NCI-H128 (cell line): Measurements from ENCODE around the gene ACBD6.

Experiments
- DNase-seq: peaks from one replicate; lab custom pipeline; 2025; ENCODE audit not compliant: unreplicated experiment; lab: John Stamatoyannopoulos, UW

Gene ACBD6

GRCh38 chr1:180299479-180300221, 202.7 kb downstream of the ACBD6 start:
- DNase-seq = no peak

GRCh38 chr1:180295999-180296398, 206.4 kb downstream of the ACBD6 start:
- no peak for DNase-seq

- no peak for DNase-seq
Observed at GRCh38 chr1:180294711-180295110, 207.7 kb downstream of the ACBD6 start.

- DNase-seq = no peak
Observed at GRCh38 chr1:180291004-180291403, 211.4 kb downstream of the ACBD6 start.

- no peak for DNase-seq
Observed at GRCh38 chr1:180290265-180291001, 211.9 kb downstream of the ACBD6 start.

GRCh38 chr1:180288940-180289339, 213.4 kb downstream of the ACBD6 start:
- DNase-seq = no peak

- DNase-seq = no peak
Observed at GRCh38 chr1:180287988-180288705, 214.2 kb downstream of the ACBD6 start.

GRCh38 chr1:180286417-180286816, 216.0 kb downstream of the ACBD6 start:
- DNase-seq = no peak

- no peak for DNase-seq
Observed at GRCh38 chr1:180283098-180283497, 219.3 kb downstream of the ACBD6 start.

GRCh38 chr1:180282401-180283044, 219.9 kb downstream of the ACBD6 start:
- DNase-seq = no peak

GRCh38 chr1:180281490-180281889, 220.9 kb downstream of the ACBD6 start:
- DNase-seq = no peak

GRCh38 chr1:180280617-180281016, 221.8 kb downstream of the ACBD6 start:
- DNase-seq = no peak

- DNase-seq = no peak
Observed at GRCh38 chr1:180279651-180280050, 222.7 kb downstream of the ACBD6 start.

- DNase-seq = no peak
Observed at GRCh38 chr1:180278596-180279395, 223.6 kb downstream of the ACBD6 start.

GRCh38 chr1:180278194-180278515, 224.2 kb downstream of the ACBD6 start:
- no peak for DNase-seq

GRCh38 chr1:180277476-180278193, 224.7 kb downstream of the ACBD6 start:
- no peak for DNase-seq

GRCh38 chr1:180275726-180276125, 226.7 kb downstream of the ACBD6 start:
- DNase-seq = no peak

- DNase-seq = no peak
Observed at GRCh38 chr1:180274221-180274620, 228.2 kb downstream of the ACBD6 start.

- no peak for DNase-seq
Observed at GRCh38 chr1:180273066-180273465, 229.3 kb downstream of the ACBD6 start.

GRCh38 chr1:180272395-180272794, 230.0 kb downstream of the ACBD6 start:
- DNase-seq = no peak
